Right ventricle myocardium superior (tissue), 1 donor: ENCODE results near the gene OSBPL8. TPM values are rescaled to one million over a fixed set of nuclear protein-coding genes. Genes with fewer than 3 reads are reported as not detected.
"Not testable (repeated sequence)": the region's sequence is repeated elsewhere in the genome, so short reads cannot be mapped to it uniquely, and the experiment has no call there.

Experiments used
- ATAC-seq: fragments of 200-7000 bp; cut with Tn5 transposase; one replicate; pipeline ENCODE4 v1.9.1; 2020; ENCODE audit warnings: mild to moderate bottlenecking; ENCODE audit not compliant: poor library complexity
- DNase-seq: peaks from one replicate; pipeline ENCODE4 v3.0.0-alpha.2; 2020
- intact Hi-C: fragments of 100-400 bp; cut with DNase I; formaldehyde crosslinking; loops from one replicate; pipeline ENCODE4 v1.11.2; 2022
- total RNA-seq: library from RNA; stranded (reverse); fragmentation: NEBNext Ultra II Directional; extraction: Animal tissue kit (Norgen Biotek cat#: 25700); gene quantifications from one replicate; pipeline ENCODE4 v1.2.1, GENCODE V29; 2021
- donor health status: DM: no; HTN: yes; CAD: no; lungs with severe emphysema.

The OSBPL8 gene
- total RNA-seq, 1 donor from 2014 or later = 24.9 TPM

GRCh38 chr12:76536546-76536945 is 23.0 kb downstream of the OSBPL8 start:
- ATAC-seq (no peak), DNase-seq (no peak)
- intact Hi-C loops = no loop called here

- DNase-seq (no peak), ATAC-seq (no peak)
- intact Hi-C loops = no loop called here
Observed at GRCh38 chr12:76535170-76535569, 24.4 kb downstream of the OSBPL8 start.

- intact Hi-C loops = no loop called here
- ATAC-seq = peak; percentile 73
Observed at GRCh38 chr12:76533331-76533730, 26.2 kb downstream of the OSBPL8 start.

GRCh38 chr12:76532520-76532919 is 27.1 kb downstream of the OSBPL8 start:
- ATAC-seq (peak; percentile 20), DNase-seq (no peak)
- intact Hi-C loops = no loop called here

More at GRCh38 chr12:76533331-76533730, 26.2 kb downstream of the OSBPL8 start:
- DNase-seq = no peak

GRCh38 chr12:76531056-76531455 is 28.5 kb downstream of the OSBPL8 start:
- intact Hi-C loops = no loop called here
- no peak for ATAC-seq
- DNase-seq = no peak

GRCh38 chr12:76530516-76530915 is 29.1 kb downstream of the OSBPL8 start:
- ATAC-seq (no peak), DNase-seq (no peak)
- intact Hi-C loops = no loop called here

GRCh38 chr12:76529226-76529918 is 30.2 kb downstream of the OSBPL8 start:
- ATAC-seq (no peak), DNase-seq (no peak)
- intact Hi-C loops = no loop called here

- intact Hi-C loops = no loop called here
- DNase-seq = no peak
- ATAC-seq = no peak
Observed at GRCh38 chr12:76523408-76523807, 36.2 kb downstream of the OSBPL8 start.

- DNase-seq (no peak), ATAC-seq (no peak)
- intact Hi-C loops = no loop called here
Observed at GRCh38 chr12:76520348-76520747, 39.2 kb downstream of the OSBPL8 start.

- no peak for ATAC-seq
- DNase-seq = no peak
- intact Hi-C loops = no loop called here
Observed at GRCh38 chr12:76519538-76519937, 40.0 kb downstream of the OSBPL8 start.

- DNase-seq (no peak), ATAC-seq (no peak)
- intact Hi-C loops = no loop called here
Observed at GRCh38 chr12:76518699-76519098, 40.9 kb downstream of the OSBPL8 start.

GRCh38 chr12:76515271-76515670 is 44.3 kb downstream of the OSBPL8 start:
- intact Hi-C loops = no loop called here
- no peak for ATAC-seq

GRCh38 chr12:76511116-76511716 is 48.4 kb downstream of the OSBPL8 start:
- intact Hi-C loops, DNase-seq, ATAC-seq: not testable (repeated sequence)

More at GRCh38 chr12:76515271-76515670, 44.3 kb downstream of the OSBPL8 start:
- no peak for DNase-seq

- no peak for DNase-seq
- intact Hi-C loops = no loop called here
- ATAC-seq = no peak
Observed at GRCh38 chr12:76508128-76508980, 51.2 kb downstream of the OSBPL8 start.

GRCh38 chr12:76506149-76506548 is 53.4 kb downstream of the OSBPL8 start:
- DNase-seq (no peak), ATAC-seq (no peak)
- intact Hi-C loops = no loop called here

GRCh38 chr12:76505050-76505449 is 54.5 kb downstream of the OSBPL8 start:
- intact Hi-C loops = no loop called here
- ATAC-seq = no peak
- no peak for DNase-seq

- ATAC-seq = no peak
- intact Hi-C loops = no loop called here
- no peak for DNase-seq
Observed at GRCh38 chr12:76504606-76505005, 55.0 kb downstream of the OSBPL8 start.

GRCh38 chr12:76503957-76504356 is 55.6 kb downstream of the OSBPL8 start:
- ATAC-seq = no peak
- intact Hi-C loops = no loop called here
- DNase-seq = no peak

- ATAC-seq (no peak), DNase-seq (no peak)
- intact Hi-C loops = no loop called here
Observed at GRCh38 chr12:76501390-76501789, 58.2 kb downstream of the OSBPL8 start.

GRCh38 chr12:76499136-76499535 is 60.4 kb downstream of the OSBPL8 start:
- intact Hi-C loops, ATAC-seq: not testable (repeated sequence)

More at GRCh38 chr12:76499136-76499535, 60.4 kb downstream of the OSBPL8 start:
- not testable (repeated sequence) for DNase-seq
